ENCODE measurements around the gene SPOCK1.

SPOCK1 gene

DNA sequence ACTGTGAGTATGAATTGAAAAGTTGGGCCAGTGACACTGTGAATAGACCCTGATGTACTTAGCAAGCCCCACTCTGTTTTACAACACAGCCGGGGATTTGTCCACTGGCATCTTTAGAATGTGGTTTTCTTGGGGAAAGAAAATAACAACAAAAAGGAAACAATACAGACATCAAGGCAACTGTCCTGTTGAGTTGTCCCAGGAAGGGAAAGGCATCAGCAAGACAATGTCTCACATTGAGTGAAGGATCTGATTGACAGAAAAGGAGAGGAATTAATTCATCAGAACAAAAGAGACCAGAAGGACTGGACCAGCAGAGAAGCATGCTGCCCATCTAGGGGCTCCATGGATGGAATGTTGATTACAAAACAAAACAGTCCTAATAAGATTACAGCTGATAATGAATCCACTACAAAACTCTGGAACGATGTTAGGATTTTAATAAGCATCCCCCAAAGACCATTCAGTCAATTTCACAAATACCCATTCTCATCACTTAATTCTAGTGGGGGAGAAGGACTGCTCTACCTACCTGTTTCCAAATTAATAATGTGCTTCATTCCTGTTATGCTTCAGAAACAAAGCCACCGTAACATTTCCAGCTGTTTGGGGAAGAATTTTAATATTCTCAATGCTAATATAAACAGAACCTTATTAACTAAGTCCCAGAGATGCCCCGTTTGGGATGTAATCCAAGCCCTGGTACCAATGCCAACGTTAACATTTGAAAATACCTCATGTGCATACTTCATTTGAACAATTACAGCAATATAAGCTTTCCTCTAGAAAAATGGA, 298.0 kb downstream of the SPOCK1 start:
- no peak for DNase-seq (ENCODE audit: low read depth)
- TF ChIP-seq, protein P1, sequence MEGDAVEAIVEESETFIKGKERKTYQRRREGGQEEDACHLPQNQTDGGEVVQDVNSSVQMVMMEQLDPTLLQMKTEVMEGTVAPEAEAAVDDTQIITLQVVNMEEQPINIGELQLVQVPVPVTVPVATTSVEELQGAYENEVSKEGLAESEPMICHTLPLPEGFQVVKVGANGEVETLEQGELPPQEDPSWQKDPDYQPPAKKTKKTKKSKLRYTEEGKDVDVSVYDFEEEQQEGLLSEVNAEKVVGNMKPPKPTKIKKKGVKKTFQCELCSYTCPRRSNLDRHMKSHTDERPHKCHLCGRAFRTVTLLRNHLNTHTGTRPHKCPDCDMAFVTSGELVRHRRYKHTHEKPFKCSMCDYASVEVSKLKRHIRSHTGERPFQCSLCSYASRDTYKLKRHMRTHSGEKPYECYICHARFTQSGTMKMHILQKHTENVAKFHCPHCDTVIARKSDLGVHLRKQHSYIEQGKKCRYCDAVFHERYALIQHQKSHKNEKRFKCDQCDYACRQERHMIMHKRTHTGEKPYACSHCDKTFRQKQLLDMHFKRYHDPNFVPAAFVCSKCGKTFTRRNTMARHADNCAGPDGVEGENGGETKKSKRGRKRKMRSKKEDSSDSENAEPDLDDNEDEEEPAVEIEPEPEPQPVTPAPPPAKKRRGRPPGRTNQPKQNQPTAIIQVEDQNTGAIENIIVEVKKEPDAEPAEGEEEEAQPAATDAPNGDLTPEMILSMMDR (IDR thresholded peaks at IDR 0.05; ENCODE audit: control insufficient read depth, insufficient read depth, low read depth, low read length, missing control alignments), result no peak
- no peak overlapping the region for H3K4me3 ChIP-seq (ENCODE audit: control insufficient read depth, low read depth, low read length)

DNA sequence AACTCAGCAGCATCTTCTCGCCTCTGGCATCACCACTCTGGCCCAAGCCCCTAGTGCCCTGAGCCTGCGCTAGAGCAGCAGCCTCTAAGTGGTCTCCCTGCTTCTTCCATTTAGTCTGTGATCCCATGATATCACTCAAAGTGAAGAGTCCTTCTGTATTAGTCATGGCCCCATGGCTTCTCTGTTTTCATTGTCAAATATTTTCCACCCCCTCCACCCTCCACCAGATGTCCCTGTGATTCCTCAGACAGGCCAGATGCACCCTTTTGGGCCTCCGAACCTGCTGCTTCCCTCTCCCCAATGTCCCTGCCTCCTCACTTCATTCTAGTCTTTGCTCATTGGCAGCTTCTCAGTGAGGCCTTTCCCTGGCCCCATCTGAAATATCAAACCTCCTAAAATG, 299.2 kb downstream of the SPOCK1 start:
- no peak overlapping the region for H3K4me3 ChIP-seq (ENCODE audit: control insufficient read depth, low read depth, low read length)
- DNase-seq (ENCODE audit: low read depth), result no peak
- TF ChIP-seq, protein P1 (IDR thresholded peaks at IDR 0.05; ENCODE audit: control insufficient read depth, insufficient read depth, low read depth, low read length, missing control alignments), result peak; percentile 42

DNA sequence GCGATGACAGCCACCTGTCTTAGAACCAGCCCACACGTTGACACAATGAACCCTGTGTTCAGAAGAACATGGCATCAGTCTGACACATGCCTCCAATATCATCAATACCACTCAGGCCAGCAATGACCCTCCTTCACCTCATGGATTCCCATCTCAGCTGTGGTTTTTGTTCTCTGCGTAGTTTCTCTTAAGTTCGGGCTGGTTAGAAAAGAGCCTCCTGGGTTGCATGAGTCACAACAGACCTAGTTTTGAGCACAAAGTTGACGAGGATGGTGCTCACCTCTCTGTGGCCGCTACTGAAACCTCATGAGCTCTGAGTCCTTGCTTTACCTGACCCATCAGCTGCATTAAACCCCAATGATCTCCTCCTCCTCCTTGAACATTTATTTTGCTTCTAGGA, 299.9 kb downstream of the SPOCK1 start:
- H3K4me3 ChIP-seq (ENCODE audit: control insufficient read depth, low read depth, low read length), result no peak overlapping the region
- DNase-seq (ENCODE audit: low read depth), result no peak
- TF ChIP-seq, protein P1 (IDR thresholded peaks at IDR 0.05; ENCODE audit: control insufficient read depth, insufficient read depth, low read depth, low read length, missing control alignments), result no peak

DNA sequence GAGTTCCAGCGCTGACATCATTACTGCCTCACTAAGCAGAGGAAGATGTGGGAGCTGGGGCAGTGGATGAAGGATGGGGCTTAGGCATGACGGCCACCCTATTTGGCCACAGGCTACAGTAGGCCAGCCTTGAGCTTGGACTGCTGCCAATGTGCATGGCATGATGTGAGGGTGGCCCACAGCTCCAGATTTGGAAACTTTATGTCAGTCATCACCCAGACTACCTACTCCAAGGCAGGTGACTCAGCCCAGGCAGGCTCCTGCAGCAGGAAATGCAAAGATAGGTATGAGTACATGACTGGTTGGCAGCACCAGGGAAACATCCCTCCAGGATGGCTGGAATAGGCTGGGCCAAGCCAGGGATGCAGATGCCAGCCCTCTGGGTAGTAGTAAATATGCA, 303.6 kb downstream of the SPOCK1 start:
- no peak for DNase-seq (ENCODE audit: low read depth)
- H3K4me3 ChIP-seq (ENCODE audit: control insufficient read depth, low read depth, low read length), result no peak overlapping the region
- TF ChIP-seq, protein P1 (IDR thresholded peaks at IDR 0.05; ENCODE audit: control insufficient read depth, insufficient read depth, low read depth, low read length, missing control alignments), result no peak

DNA sequence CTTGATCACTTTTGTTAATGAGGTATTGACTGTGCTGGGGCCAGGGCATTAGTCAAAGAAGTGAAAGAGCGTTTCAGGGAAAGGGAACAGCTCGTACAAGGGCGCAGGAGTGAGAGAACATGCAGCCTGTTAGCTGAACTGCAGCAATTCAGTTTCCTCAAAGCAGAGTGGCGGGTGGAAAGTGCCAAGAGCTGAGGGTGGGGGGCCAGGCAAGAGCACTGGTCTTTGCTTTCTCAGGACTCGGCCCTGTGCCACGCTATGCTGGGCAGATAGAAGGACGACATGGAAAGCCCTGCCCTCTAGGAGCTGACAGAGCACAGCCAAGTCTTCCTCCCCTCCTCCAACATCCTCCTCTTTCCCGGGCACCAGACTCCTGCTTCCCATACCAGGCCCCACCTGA, 304.8 kb downstream of the SPOCK1 start:
- TF ChIP-seq, protein P1 (IDR thresholded peaks at IDR 0.05; ENCODE audit: control insufficient read depth, insufficient read depth, low read depth, low read length, missing control alignments), result no peak
- no peak for DNase-seq (ENCODE audit: low read depth)
- no peak overlapping the region for H3K4me3 ChIP-seq (ENCODE audit: control insufficient read depth, low read depth, low read length)

DNA sequence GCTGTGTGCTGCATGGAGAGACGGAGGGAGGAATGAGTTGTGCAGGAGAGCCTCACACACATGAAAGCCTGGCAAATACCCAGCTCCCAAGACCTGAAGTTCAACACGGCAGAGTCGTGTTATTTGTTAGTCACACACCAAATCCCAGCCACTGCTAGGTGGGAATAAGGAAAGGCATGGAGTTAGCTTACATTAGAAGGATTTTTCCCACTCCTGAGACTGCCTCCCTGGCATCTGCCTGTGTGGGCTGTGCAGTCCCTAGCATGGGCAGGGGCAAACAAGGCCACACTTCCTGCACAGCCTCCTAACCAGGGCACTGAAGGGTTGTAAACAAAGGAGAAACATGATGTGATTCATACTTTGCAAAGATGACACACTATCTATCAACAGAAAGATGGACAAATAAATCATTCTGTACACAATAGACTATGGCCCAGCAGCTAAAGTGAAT, 306.8 kb downstream of the SPOCK1 start:
- H3K4me3 ChIP-seq (ENCODE audit: control insufficient read depth, low read depth, low read length), result no peak overlapping the region
- DNase-seq (ENCODE audit: low read depth), result peak; percentile 31
- TF ChIP-seq, protein P1 (IDR thresholded peaks at IDR 0.05; ENCODE audit: control insufficient read depth, insufficient read depth, low read depth, low read length, missing control alignments), result no peak
